ENCODE results near the gene UBE2N. TPM values are rescaled to one million over a fixed set of nuclear protein-coding genes. Genes with fewer than 3 reads are reported as not detected.

UBE2N gene, protein sequence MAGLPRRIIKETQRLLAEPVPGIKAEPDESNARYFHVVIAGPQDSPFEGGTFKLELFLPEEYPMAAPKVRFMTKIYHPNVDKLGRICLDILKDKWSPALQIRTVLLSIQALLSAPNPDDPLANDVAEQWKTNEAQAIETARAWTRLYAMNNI
- total RNA-seq, result 10 to 100 TPM; 71.2 to 72.8 TPM
- 100 to 1,000 TPM; 199 to 227 TPM for polyA plus RNA-seq

DNA sequence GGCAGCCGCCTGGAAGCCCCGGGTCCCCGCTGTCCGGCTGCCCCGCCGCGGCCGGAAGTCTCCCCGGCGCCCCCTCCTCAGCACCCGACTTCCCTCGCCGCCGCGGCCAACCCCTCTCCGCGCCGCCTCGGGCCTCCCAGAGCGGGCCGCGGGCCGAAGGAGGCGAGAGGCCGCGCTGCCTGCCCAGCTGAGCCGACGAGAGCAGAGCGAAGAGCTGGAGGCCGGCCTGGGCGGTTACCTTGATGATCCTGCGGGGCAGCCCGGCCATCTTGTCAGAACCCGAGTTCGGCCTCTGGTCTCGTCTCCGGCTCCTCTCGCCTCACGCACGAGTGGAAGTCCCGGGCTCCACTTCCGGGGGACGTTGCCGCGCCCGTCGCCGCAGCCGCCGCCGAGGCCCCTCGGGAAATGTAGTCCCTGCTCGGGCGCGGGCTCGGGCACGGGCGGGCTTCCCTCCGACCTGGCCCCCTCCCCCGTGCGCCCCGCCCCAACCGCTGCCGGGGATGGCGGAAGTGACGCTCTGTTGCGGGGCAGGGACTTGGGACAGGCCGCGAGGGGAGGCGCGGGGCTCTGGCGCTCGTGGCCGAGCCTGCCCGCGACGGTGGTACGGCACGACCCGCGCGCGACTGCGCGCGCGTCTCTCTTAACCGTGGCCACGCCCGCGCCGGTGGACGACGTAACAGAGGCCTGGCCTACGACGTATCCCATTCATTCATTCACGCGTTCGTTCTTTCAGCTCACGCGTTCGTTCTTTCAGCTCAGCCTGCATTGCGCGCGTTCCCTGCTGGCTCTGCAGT, at the start of gene UBE2N:
Gene UBE2N (minus strand): TSS at position 331 of the 794 bp plus-strand sequence. CDS start 63 bp downstream, at position 268.
- no peaks in the 10 kb centered on the region for H3K27me3 ChIP-seq (ENCODE audit: insufficient read depth, low read length)
- Mint-ChIP-seq H3K36me3 (peaks cover 0 to 8% of the 10 kb centered on the region in 2 donors), H3K27me3 (no peaks in the 10 kb centered on the region), H3K4me1 (peaks cover 36 to 51% (median 45%) of the 10 kb centered on the region in 4 donors), H3K4me3 (peak within 1 kb of the TSS; percentile 94 to 98 (median 97)), H3K9me3 (peaks cover 0 to 3% (median 0%) of the 10 kb centered on the region in 8 donors), H3K27ac (peak within 1 kb of the TSS; percentile 94 to 100 (median 99))
- intact Hi-C loops (cut with micrococcal nuclease), result loop anchor here (1.0 to 5.0 kb wide), 9 partner anchors 23 to 1775 kb away; partner anchors contain the start of genes CEP83, CRADD, EEA1 and FGD6
- POLR2A ChIA-PET (ENCODE audit: partially characterized antibody), result interaction anchor here (0.6 to 2.4 kb wide), 11 partner anchors 19 to 1536 kb away, joined by 3 to 22 read pairs (median 6); partner anchors contain the start of genes CRADD, EEA1 and MRPL42
- peaks cover 48% of the 10 kb centered on the region for H3K4me1 ChIP-seq (ENCODE audit: insufficient read depth, low read length)
- H3K9me3 ChIP-seq (ENCODE audit: control insufficient read depth in 1 of 2, low read length in 2 of 2), result no peaks in the 10 kb centered on the region
- peak within 1 kb of the TSS; percentile 90 to 98 for H3K4me3 ChIP-seq (ENCODE audit: low read length in 2 of 2)
- CTCF ChIA-PET (ENCODE audit: partially characterized antibody), result interaction anchor here (1.0 to 2.8 kb wide), 3 partner anchors 25 to 660 kb away, joined by 3 to 11 read pairs (median 3); partner anchors contain the start of gene MRPL42
- H3K27ac ChIP-seq (ENCODE audit: low read depth, low read length), result peak within 1 kb of the TSS; percentile 95
- H3K36me3 ChIP-seq (ENCODE audit: insufficient read depth, low read length), result no peaks in the 10 kb centered on the region
- DNase-seq, result peak; percentile 95 to 97 (median 97)

DNA sequence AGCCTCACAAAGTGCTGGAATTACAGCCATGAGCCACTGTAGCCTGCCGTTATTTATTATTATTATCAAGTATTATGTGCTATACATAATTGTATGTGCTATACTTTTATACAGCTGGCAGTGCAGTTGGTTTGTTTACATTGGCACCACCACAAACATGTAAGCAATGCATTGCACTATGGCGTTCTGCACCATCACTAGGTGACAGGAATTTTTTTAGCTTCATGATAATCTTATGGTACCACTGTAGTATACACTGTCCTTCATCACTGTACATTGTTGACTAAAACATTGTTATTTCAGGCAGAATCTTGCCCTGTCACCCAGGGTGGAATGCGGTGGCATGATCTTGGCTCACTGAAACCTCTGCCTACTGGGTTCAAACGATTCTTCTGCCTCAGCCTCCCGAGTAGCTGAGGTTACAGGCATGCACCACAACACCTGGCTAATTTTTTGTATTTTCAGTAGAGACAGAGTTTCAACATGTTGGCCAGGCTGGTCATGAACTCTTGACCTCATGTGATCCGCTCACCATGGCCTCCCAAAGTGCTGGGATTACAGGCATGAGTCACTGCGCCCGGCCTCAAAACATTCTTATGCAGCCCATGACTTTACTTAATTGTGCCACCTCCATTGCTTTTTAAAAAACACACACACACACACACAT, 42.7 kb upstream of the UBE2N start:
- peaks cover 38% of the 10 kb centered on the region for H3K36me3 ChIP-seq (ENCODE audit: insufficient read depth, low read length)
- no peak for DNase-seq
- no peak overlapping the region for H3K4me3 ChIP-seq (ENCODE audit: low read length in 2 of 2)
- H3K4me3 Mint-ChIP-seq, result no peak overlapping the region
- intact Hi-C loops (cut with micrococcal nuclease), result no loop called here
- POLR2A ChIA-PET (ENCODE audit: partially characterized antibody), result no interaction called here
- no peak overlapping the region for H3K27ac Mint-ChIP-seq
- no peaks in the 10 kb centered on the region for H3K4me1 ChIP-seq (ENCODE audit: insufficient read depth, low read length)
- no peaks in the 10 kb centered on the region for H3K9me3 Mint-ChIP-seq
- H3K36me3 Mint-ChIP-seq, result peaks cover 28 to 44% of the 10 kb centered on the region in 2 donors
- H3K4me1 Mint-ChIP-seq, result peaks cover 0 to 4% (median 2%) of the 10 kb centered on the region in 4 donors
- no peaks in the 10 kb centered on the region for H3K9me3 ChIP-seq (ENCODE audit: control insufficient read depth in 1 of 2, low read length in 2 of 2)
- CTCF ChIA-PET (ENCODE audit: partially characterized antibody), result interaction anchor here (0.8 to 2.3 kb wide), 3 partner anchors 10 to 617 kb away, joined by 4 to 9 read pairs (median 4); no protein-coding TSS in a partner anchor
- no peak overlapping the region for H3K27ac ChIP-seq (ENCODE audit: low read depth, low read length)
- no peaks in the 10 kb centered on the region for H3K27me3 ChIP-seq (ENCODE audit: insufficient read depth, low read length)
- H3K27me3 Mint-ChIP-seq, result no peaks in the 10 kb centered on the region

DNA sequence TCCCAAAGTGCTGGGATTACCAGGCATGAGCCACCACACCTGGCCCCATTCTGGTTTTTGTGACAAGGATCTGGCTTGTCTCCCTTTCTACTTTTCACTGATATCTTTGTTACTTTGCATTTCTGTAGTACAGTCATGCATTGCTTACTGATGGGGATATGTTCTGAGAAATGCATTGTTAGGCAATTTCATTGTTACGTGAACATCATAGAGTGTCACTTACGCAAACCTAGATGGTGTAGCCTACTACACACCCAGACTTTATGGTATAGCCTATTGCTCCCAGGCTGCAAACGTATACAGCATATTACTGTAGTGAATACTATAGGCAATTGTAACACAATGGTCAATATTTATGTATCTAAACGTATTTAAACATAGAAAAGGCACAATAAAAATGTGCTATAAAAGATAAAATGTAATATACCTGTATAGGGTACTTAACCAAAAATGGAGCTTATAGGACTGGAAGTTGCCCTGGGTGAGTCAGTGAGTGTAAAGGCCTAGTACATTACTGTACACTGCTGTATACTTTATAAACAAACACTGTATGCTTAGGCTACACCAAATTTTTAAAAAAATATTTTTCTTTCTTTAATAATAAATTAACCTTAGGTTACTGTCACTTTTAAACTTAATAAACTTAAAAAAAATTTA, 41.5 kb upstream of the UBE2N start:
- Mint-ChIP-seq H3K4me3 (no peak overlapping the region), H3K27me3 (no peaks in the 10 kb centered on the region), H3K4me1 (peaks cover 0 to 2% (median under 1%) of the 10 kb centered on the region in 4 donors), H3K9me3 (no peaks in the 10 kb centered on the region), H3K27ac (no peak overlapping the region), H3K36me3 (peaks cover 20 to 43% of the 10 kb centered on the region in 2 donors)
- DNase-seq, result no peak
- Histone ChIP-seq H3K9me3 (ENCODE audit: control insufficient read depth in 1 of 2, low read length in 2 of 2) (no peaks in the 10 kb centered on the region), H3K4me1 (ENCODE audit: insufficient read depth, low read length) (no peaks in the 10 kb centered on the region), H3K27me3 (ENCODE audit: insufficient read depth, low read length) (no peaks in the 10 kb centered on the region), H3K4me3 (ENCODE audit: low read length in 2 of 2) (no peak overlapping the region), H3K27ac (ENCODE audit: low read depth, low read length) (no peak overlapping the region), H3K36me3 (ENCODE audit: insufficient read depth, low read length) (peaks cover 32% of the 10 kb centered on the region)
- POLR2A ChIA-PET (ENCODE audit: partially characterized antibody), result no interaction called here
- CTCF ChIA-PET (ENCODE audit: partially characterized antibody), result interaction anchor here (0.6 to 2.3 kb wide), 3 partner anchors 9 to 618 kb away, joined by 3 to 9 read pairs (median 4); no protein-coding TSS in a partner anchor
- intact Hi-C loops (cut with micrococcal nuclease), result no loop called here

DNA sequence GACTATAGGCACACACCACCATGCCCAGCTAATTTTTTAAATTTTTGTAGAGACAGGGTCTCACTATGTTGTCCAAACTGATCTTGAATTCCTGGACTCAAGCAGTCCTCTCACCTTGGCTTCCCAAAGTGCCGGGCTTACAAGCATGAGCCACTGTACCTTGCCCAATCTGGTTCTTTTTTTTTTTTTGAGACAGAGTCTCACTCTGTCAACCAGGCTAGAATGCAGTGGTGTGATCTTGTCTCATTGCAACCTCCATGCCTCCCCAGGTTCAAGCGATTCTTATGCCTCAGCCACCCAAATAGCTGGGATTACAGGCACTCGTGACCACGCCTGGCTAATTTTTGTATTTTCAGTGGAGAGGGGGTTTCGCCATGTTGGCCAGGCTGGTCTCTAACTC, 41.0 kb upstream of the UBE2N start:
- Mint-ChIP-seq H3K4me3 (no peak overlapping the region), H3K9me3 (no peaks in the 10 kb centered on the region), H3K4me1 (peaks cover 0 to 2% (median under 1%) of the 10 kb centered on the region in 4 donors), H3K27ac (no peak overlapping the region), H3K27me3 (no peaks in the 10 kb centered on the region), H3K36me3 (peaks cover 20 to 44% of the 10 kb centered on the region in 2 donors)
- no peak overlapping the region for H3K27ac ChIP-seq (ENCODE audit: low read depth, low read length)
- H3K36me3 ChIP-seq (ENCODE audit: insufficient read depth, low read length), result peaks cover 29% of the 10 kb centered on the region
- ChIA-PET CTCF (ENCODE audit: partially characterized antibody) (interaction anchor here (2.3 kb wide), 1 partner anchor 619 kb away, joined by 9 read pairs; no protein-coding TSS in a partner anchor), POLR2A (ENCODE audit: partially characterized antibody) (interaction anchor here (0.6 kb wide), 1 partner anchor 1254 kb away, joined by 3 read pairs; no protein-coding TSS in a partner anchor)
- DNase-seq, result no peak
- H3K27me3 ChIP-seq (ENCODE audit: insufficient read depth, low read length), result no peaks in the 10 kb centered on the region
- H3K4me1 ChIP-seq (ENCODE audit: insufficient read depth, low read length), result no peaks in the 10 kb centered on the region
- no peak overlapping the region for H3K4me3 ChIP-seq (ENCODE audit: low read length in 2 of 2)
- no peaks in the 10 kb centered on the region for H3K9me3 ChIP-seq (ENCODE audit: control insufficient read depth in 1 of 2, low read length in 2 of 2)
- intact Hi-C loops (cut with micrococcal nuclease), result no loop called here

DNA sequence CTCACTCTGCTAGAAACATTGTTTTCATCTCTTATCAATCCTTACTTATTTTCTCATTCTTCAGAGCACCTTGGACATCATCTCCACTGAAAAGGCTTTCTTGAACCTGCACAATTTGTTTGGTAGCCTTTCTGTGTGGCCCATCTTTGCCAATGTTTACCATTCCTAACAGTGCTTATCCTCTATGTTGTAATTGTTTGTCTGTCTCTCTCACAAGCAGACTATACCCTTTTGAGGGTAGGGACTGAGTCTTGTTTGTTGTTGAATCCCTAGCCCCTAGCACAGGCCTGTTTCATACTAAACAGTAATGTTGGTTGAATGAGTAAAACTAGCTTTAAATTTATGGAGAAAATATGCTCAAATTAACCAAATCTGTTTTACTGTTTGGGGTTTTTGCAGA, 34.8 kb upstream of the UBE2N start:
- H3K27me3 Mint-ChIP-seq, result no peaks in the 10 kb centered on the region
- H3K36me3 ChIP-seq (ENCODE audit: insufficient read depth, low read length), result peaks cover 9% of the 10 kb centered on the region
- no peaks in the 10 kb centered on the region for H3K9me3 Mint-ChIP-seq
- H3K36me3 Mint-ChIP-seq, result peaks cover 15 to 43% of the 10 kb centered on the region in 2 donors
- no peak for DNase-seq
- peaks cover 3 to 5% (median 4%) of the 10 kb centered on the region in 4 donors for H3K4me1 Mint-ChIP-seq
- H3K4me3 Mint-ChIP-seq, result no peak overlapping the region
- CTCF ChIA-PET (ENCODE audit: partially characterized antibody), result interaction anchor here (0.9 to 2.8 kb wide), 4 partner anchors 9 to 649 kb away, joined by 3 to 10 read pairs (median 6); no protein-coding TSS in a partner anchor
- H3K4me3 ChIP-seq (ENCODE audit: low read length in 2 of 2), result no peak overlapping the region
- POLR2A ChIA-PET (ENCODE audit: partially characterized antibody), result interaction anchor here (1.0 kb wide), 1 partner anchor 626 kb away, joined by 3 read pairs; no protein-coding TSS in a partner anchor
- intact Hi-C loops (cut with micrococcal nuclease), result no loop called here
- no peaks in the 10 kb centered on the region for H3K27me3 ChIP-seq (ENCODE audit: insufficient read depth, low read length)
- H3K4me1 ChIP-seq (ENCODE audit: insufficient read depth, low read length), result no peaks in the 10 kb centered on the region
- H3K27ac Mint-ChIP-seq, result peak overlapping the region in 1 of 7 donors; percentile 47
- H3K9me3 ChIP-seq (ENCODE audit: control insufficient read depth in 1 of 2, low read length in 2 of 2), result no peaks in the 10 kb centered on the region
- H3K27ac ChIP-seq (ENCODE audit: low read depth, low read length), result no peak overlapping the region

DNA sequence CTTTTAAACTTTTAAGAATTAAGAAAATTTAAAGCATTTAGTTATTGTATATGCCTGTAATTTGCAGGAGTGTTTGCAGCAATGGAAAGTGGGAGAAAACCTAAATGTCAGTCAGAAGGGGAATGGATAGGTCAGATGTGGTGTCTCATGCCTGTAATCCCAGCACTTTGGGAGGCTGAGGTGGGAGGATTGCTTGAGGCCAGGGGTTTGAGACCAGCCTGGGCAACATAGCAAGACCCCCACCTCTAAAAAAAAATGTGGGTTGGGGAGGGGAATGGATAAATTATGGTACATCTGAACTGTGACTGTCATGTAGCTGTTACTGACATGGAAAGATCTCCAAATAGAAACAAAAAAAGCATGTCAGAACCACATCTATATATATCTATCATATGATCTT, 27.6 kb upstream of the UBE2N start:
- Histone ChIP-seq H3K36me3 (ENCODE audit: insufficient read depth, low read length) (no peaks in the 10 kb centered on the region), H3K4me1 (ENCODE audit: insufficient read depth, low read length) (peaks cover 28% of the 10 kb centered on the region), H3K4me3 (ENCODE audit: low read length in 2 of 2) (no peak overlapping the region), H3K27ac (ENCODE audit: low read depth, low read length) (no peak overlapping the region), H3K27me3 (ENCODE audit: insufficient read depth, low read length) (no peaks in the 10 kb centered on the region), H3K9me3 (ENCODE audit: control insufficient read depth in 1 of 2, low read length in 2 of 2) (no peaks in the 10 kb centered on the region)
- peaks cover 0 to 1% (median 0%) of the 10 kb centered on the region in 8 donors for H3K9me3 Mint-ChIP-seq
- H3K27ac Mint-ChIP-seq, result peak overlapping the region in 1 of 7 donors; percentile 35
- intact Hi-C loops (cut with micrococcal nuclease), result no loop called here
- peak overlapping the region in 5 of 8 donors; percentile 3 to 42 (median 35) for H3K4me3 Mint-ChIP-seq
- ChIA-PET POLR2A (ENCODE audit: partially characterized antibody) (no interaction called here), CTCF (ENCODE audit: partially characterized antibody) (interaction anchor here (1.2 kb wide), 1 partner anchor 632 kb away, joined by 6 read pairs; no protein-coding TSS in a partner anchor)
- no peak for DNase-seq
- H3K4me1 Mint-ChIP-seq, result peaks cover 24 to 38% (median 32%) of the 10 kb centered on the region in 4 donors
- H3K36me3 Mint-ChIP-seq, result peaks cover 12 to 36% of the 10 kb centered on the region in 2 donors
- no peaks in the 10 kb centered on the region for H3K27me3 Mint-ChIP-seq

Data from CD4-positive, alpha-beta memory T cell (primary cell).